ENCODE results near the gene PON3.

PON3 gene

GRCh38 chr7:95430864-95431263 lies 34.7 kb upstream of the PON3 start:
- no peak overlapping the region for H3K9ac ChIP-seq (ENCODE audit: low read depth, low read length)
- no peak overlapping the region for H3K4me3 ChIP-seq (ENCODE audit: low read depth, low read length)
- no peaks in the 10 kb centered on the region for H3K9me3 ChIP-seq (ENCODE audit: control insufficient read depth, insufficient read depth, low read length)

DNA sequence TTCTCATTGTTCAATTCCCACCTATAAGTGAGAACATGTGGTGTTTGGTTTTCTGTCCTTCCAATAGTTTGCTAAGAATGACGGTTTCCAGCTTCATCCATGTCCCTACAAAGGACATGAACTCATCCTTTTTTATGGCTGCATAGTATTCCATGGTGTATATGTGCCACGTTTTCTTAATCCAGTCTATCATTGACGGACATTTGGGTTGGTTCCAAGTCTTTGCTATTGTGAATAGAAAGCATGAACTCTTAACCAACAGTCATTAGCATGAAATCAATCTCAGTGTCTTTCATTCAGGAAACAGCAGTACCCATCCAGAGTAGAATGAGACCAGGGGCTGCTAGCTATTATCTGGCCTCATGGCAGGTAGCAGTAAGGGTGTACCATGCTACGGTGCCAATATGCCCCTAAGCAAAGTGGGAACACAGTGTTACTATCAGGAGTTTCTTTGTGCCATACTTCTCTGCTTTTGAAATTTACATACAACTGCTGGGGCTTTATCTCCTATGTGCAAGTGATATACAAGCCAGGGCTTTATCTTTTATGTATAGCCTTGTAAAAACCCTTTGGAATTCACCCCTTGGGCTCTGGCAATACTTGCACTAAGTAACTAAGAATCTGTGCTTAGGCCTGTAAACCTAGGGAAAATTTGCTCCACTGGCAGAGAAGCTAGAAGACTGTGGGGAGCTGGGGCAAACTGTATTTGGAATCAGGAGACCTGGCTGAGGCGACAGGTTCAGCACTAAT lies 33.2 kb upstream of the PON3 start:
- Histone ChIP-seq H3K4me3 (ENCODE audit: low read depth, low read length) (no peak overlapping the region), H3K9ac (ENCODE audit: low read depth, low read length) (no peak overlapping the region)

More at GRCh38 chr7:95430864-95431263, 34.7 kb upstream of the PON3 start:
- Histone ChIP-seq H3K27me3 (ENCODE audit: control insufficient read depth, insufficient read depth, low read length) (no peaks in the 10 kb centered on the region), H3K36me3 (ENCODE audit: control insufficient read depth, insufficient read depth, low read length) (no peaks in the 10 kb centered on the region), H3K4me1 (ENCODE audit: control insufficient read depth, insufficient read depth, low read length) (peaks cover 17% of the 10 kb centered on the region)

DNA sequence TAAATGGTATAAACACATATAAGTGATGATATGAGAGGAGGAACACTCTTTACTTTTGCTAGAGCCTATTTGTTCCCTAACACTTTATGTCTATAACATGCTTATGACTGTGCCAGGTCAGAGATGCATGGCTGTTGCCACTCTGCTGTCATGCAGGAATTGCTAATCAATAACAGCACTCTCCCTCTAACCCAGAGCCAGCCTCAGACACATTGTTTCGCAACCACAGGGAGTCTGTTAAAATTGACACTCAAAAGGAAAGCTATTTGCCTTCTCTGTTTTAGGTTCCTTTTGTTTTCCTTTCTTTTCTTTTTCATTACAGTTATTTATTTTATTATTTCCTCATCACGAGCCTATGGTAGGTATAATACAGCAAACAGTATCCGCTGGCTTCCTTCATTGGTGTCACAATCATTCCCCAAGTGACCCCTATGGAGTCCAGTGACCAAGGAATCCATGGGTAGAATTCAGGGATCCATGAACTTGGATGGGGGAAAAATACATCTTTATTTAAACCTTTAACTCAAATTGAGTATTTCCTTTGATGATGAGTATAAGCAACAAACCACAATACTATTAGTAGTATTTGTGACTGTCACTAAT lies 31.8 kb upstream of the PON3 start:
- no peaks in the 10 kb centered on the region for H3K27me3 ChIP-seq (ENCODE audit: control insufficient read depth, insufficient read depth, low read length)
- H3K9ac ChIP-seq (ENCODE audit: low read depth, low read length) = no peak overlapping the region
- no peak overlapping the region for H3K4me3 ChIP-seq (ENCODE audit: low read depth, low read length)
- no peaks in the 10 kb centered on the region for H3K36me3 ChIP-seq (ENCODE audit: control insufficient read depth, insufficient read depth, low read length)
- H3K4me1 ChIP-seq (ENCODE audit: control insufficient read depth, insufficient read depth, low read length) = peaks cover 12% of the 10 kb centered on the region
- H3K9me3 ChIP-seq (ENCODE audit: control insufficient read depth, insufficient read depth, low read length) = no peaks in the 10 kb centered on the region

More for the DNA sequence above, 33.2 kb upstream of the PON3 start:
- no peaks in the 10 kb centered on the region for H3K27me3 ChIP-seq (ENCODE audit: control insufficient read depth, insufficient read depth, low read length)
- H3K4me1 ChIP-seq (ENCODE audit: control insufficient read depth, insufficient read depth, low read length) = peaks cover 17% of the 10 kb centered on the region
- no peaks in the 10 kb centered on the region for H3K9me3 ChIP-seq (ENCODE audit: control insufficient read depth, insufficient read depth, low read length)
- H3K36me3 ChIP-seq (ENCODE audit: control insufficient read depth, insufficient read depth, low read length) = no peaks in the 10 kb centered on the region

GRCh38 chr7:95427166-95427565 lies 31.0 kb upstream of the PON3 start:
- no peaks in the 10 kb centered on the region for H3K36me3 ChIP-seq (ENCODE audit: control insufficient read depth, insufficient read depth, low read length)
- no peak overlapping the region for H3K9ac ChIP-seq (ENCODE audit: low read depth, low read length)
- no peaks in the 10 kb centered on the region for H3K9me3 ChIP-seq (ENCODE audit: control insufficient read depth, insufficient read depth, low read length)
- H3K4me1 ChIP-seq (ENCODE audit: control insufficient read depth, insufficient read depth, low read length) = peaks cover 12% of the 10 kb centered on the region
- no peak overlapping the region for H3K4me3 ChIP-seq (ENCODE audit: low read depth, low read length)
- H3K27me3 ChIP-seq (ENCODE audit: control insufficient read depth, insufficient read depth, low read length) = no peaks in the 10 kb centered on the region

DNA sequence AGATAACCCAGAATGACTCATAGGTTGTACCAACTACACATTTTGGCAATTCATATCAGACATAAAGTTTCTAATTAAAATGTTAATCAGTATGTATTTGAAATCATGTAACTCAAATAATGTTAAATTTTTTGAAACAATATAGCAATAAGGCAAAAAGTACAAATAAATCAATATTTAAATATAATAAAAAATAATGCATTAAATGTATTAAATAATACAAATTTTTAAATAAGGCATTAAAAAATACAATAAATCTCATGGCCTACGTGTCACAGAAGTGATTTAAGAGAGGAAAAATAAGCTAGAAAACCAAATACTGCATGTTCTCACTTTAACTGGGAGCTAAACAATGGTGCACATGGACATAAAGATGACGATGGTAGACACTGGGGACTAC lies 29.5 kb upstream of the PON3 start:
- no peaks in the 10 kb centered on the region for H3K27me3 ChIP-seq (ENCODE audit: control insufficient read depth, insufficient read depth, low read length)
- H3K9ac ChIP-seq (ENCODE audit: low read depth, low read length) = no peak overlapping the region
- no peak overlapping the region for H3K4me3 ChIP-seq (ENCODE audit: low read depth, low read length)
- H3K36me3 ChIP-seq (ENCODE audit: control insufficient read depth, insufficient read depth, low read length) = no peaks in the 10 kb centered on the region
- H3K4me1 ChIP-seq (ENCODE audit: control insufficient read depth, insufficient read depth, low read length) = peaks cover 12% of the 10 kb centered on the region
- no peaks in the 10 kb centered on the region for H3K9me3 ChIP-seq (ENCODE audit: control insufficient read depth, insufficient read depth, low read length)

DNA sequence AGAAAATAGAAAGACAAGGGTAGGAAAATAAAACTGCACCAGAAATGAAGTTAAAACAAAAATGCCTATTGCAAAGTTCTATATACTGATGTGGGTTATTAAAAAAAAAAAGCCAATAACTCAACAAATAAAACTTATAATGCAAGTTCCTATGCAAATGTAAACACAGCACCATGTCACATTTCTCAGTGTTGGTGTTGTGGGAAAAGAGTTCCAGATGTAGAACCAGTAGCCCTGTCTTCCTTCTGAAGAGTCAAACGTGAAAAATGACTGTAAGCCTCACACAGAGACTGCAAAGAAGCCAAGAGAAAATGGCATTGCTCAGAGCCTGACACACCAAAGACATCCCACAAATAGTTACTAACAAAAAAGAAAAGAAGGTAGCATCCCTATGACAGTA lies 28.5 kb upstream of the PON3 start:
- Histone ChIP-seq H3K4me3 (ENCODE audit: low read depth, low read length) (no peak overlapping the region), H3K4me1 (ENCODE audit: control insufficient read depth, insufficient read depth, low read length) (peaks cover 12% of the 10 kb centered on the region), H3K9ac (ENCODE audit: low read depth, low read length) (no peak overlapping the region), H3K27me3 (ENCODE audit: control insufficient read depth, insufficient read depth, low read length) (no peaks in the 10 kb centered on the region), H3K36me3 (ENCODE audit: control insufficient read depth, insufficient read depth, low read length) (no peaks in the 10 kb centered on the region), H3K9me3 (ENCODE audit: control insufficient read depth, insufficient read depth, low read length) (no peaks in the 10 kb centered on the region)

DNA sequence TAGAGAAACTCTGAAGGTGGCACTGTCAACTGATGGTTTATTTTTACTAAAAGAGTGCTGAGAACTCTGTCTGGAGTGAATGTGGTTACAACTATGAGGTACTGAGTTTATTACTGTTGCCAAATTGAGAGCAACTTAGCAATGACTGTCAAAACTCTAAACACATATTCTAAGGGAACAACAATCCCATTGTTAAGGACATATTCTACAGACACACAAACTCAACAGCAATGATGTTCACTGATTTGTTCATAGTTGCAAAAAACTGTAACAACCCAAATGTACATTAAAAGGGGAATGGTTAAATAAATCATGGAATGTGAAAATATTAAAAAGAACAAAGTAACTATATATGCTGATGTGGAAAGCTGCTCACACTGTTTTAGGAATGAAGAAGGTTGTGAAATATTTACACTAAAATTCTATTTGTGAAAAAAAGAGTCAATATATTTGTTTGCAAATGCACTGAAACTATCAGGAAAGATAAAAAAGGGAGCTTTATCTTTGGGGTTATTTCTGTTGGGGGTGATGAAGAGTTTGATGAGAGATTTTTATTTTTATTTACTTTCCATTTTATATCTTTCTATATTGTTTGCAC lies 25.8 kb upstream of the PON3 start:
- no peaks in the 10 kb centered on the region for H3K27me3 ChIP-seq (ENCODE audit: control insufficient read depth, insufficient read depth, low read length)
- no peaks in the 10 kb centered on the region for H3K9me3 ChIP-seq (ENCODE audit: control insufficient read depth, insufficient read depth, low read length)
- no peaks in the 10 kb centered on the region for H3K4me1 ChIP-seq (ENCODE audit: control insufficient read depth, insufficient read depth, low read length)
- H3K9ac ChIP-seq (ENCODE audit: low read depth, low read length) = no peak overlapping the region
- no peak overlapping the region for H3K4me3 ChIP-seq (ENCODE audit: low read depth, low read length)
- no peaks in the 10 kb centered on the region for H3K36me3 ChIP-seq (ENCODE audit: control insufficient read depth, insufficient read depth, low read length)

GRCh38 chr7:95421000-95421846 lies 25.0 kb upstream of the PON3 start:
- no peak overlapping the region for H3K9ac ChIP-seq (ENCODE audit: low read depth, low read length)
- no peak overlapping the region for H3K4me3 ChIP-seq (ENCODE audit: low read depth, low read length)
- H3K36me3 ChIP-seq (ENCODE audit: control insufficient read depth, insufficient read depth, low read length) = no peaks in the 10 kb centered on the region
- no peaks in the 10 kb centered on the region for H3K9me3 ChIP-seq (ENCODE audit: control insufficient read depth, insufficient read depth, low read length)
- H3K27me3 ChIP-seq (ENCODE audit: control insufficient read depth, insufficient read depth, low read length) = no peaks in the 10 kb centered on the region
- no peaks in the 10 kb centered on the region for H3K4me1 ChIP-seq (ENCODE audit: control insufficient read depth, insufficient read depth, low read length)

DNA sequence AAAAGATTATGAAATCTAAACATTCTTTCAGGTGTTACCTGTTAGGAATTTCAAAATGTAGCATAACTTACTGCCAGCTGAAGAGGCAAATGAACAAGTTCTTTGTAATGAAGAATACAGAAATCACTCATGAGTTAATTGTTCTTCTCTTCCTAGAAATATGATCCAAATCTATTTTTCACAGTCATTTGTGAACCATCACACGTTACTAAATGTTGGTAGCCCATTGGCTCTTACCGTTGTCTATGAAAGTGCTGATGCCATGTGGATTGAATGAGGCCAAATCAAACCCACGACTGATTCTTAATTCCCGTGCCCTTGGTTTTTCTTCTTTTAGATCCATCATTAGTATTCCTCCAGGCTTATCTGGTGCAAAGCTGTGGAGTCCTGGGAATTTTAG lies 15.9 kb upstream of the PON3 start:
- Histone ChIP-seq H3K9me3 (ENCODE audit: control insufficient read depth, insufficient read depth, low read length) (no peaks in the 10 kb centered on the region), H3K4me1 (ENCODE audit: control insufficient read depth, insufficient read depth, low read length) (no peaks in the 10 kb centered on the region), H3K9ac (ENCODE audit: low read depth, low read length) (no peak overlapping the region), H3K27me3 (ENCODE audit: control insufficient read depth, insufficient read depth, low read length) (no peaks in the 10 kb centered on the region), H3K36me3 (ENCODE audit: control insufficient read depth, insufficient read depth, low read length) (no peaks in the 10 kb centered on the region), H3K4me3 (ENCODE audit: low read depth, low read length) (no peak overlapping the region)

GRCh38 chr7:95411666-95412065 lies 15.5 kb upstream of the PON3 start:
- no peak overlapping the region for H3K4me3 ChIP-seq (ENCODE audit: low read depth, low read length)
- H3K4me1 ChIP-seq (ENCODE audit: control insufficient read depth, insufficient read depth, low read length) = no peaks in the 10 kb centered on the region
- no peak overlapping the region for H3K9ac ChIP-seq (ENCODE audit: low read depth, low read length)
- no peaks in the 10 kb centered on the region for H3K27me3 ChIP-seq (ENCODE audit: control insufficient read depth, insufficient read depth, low read length)
- no peaks in the 10 kb centered on the region for H3K36me3 ChIP-seq (ENCODE audit: control insufficient read depth, insufficient read depth, low read length)
- H3K9me3 ChIP-seq (ENCODE audit: control insufficient read depth, insufficient read depth, low read length) = no peaks in the 10 kb centered on the region

DNA sequence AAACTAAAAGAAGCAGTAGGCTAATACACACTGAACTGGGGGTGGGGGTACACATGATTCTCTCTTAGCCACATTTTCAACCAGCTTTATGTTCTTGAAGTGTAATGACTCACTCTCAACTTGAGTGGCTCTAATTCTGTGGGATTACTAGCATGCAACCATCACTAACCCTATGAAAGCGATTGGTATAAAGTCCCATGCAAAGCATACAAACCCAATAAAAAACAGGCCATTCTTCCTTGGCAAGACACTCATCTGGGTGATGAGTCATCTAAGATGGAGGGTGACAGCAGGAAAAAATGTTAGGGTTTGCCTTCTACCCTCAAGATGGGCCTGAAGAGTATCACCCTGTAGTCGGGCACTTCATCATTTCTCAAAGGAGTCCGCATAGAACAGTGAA lies 14.9 kb upstream of the PON3 start:
- no peak overlapping the region for H3K4me3 ChIP-seq (ENCODE audit: low read depth, low read length)
- H3K36me3 ChIP-seq (ENCODE audit: control insufficient read depth, insufficient read depth, low read length) = no peaks in the 10 kb centered on the region
- H3K4me1 ChIP-seq (ENCODE audit: control insufficient read depth, insufficient read depth, low read length) = no peaks in the 10 kb centered on the region
- no peaks in the 10 kb centered on the region for H3K9me3 ChIP-seq (ENCODE audit: control insufficient read depth, insufficient read depth, low read length)
- no peaks in the 10 kb centered on the region for H3K27me3 ChIP-seq (ENCODE audit: control insufficient read depth, insufficient read depth, low read length)
- no peak overlapping the region for H3K9ac ChIP-seq (ENCODE audit: low read depth, low read length)

Measured in iPS-15b (cell line).